ENCODE measurements around the gene CERS1.

CERS1 gene

GRCh38 chr19:18842166-18842565 lies 53.8 kb downstream of the CERS1 start:
- no peak for ATAC-seq
- TF ChIP-seq CSDC2 (CRISPR knock-in tag; IDR thresholded peaks at IDR 0.05) (no peak), OSR1 (CRISPR knock-in tag; IDR thresholded peaks at IDR 0.05) (no peak), POU6F1 (CRISPR knock-in tag; IDR thresholded peaks at IDR 0.05; ENCODE audit: borderline replicate concordance, low read depth) (no peak), ZNF8 (CRISPR knock-in tag; IDR thresholded peaks at IDR 0.05) (no peak), PATZ1 (CRISPR knock-in tag; IDR thresholded peaks at IDR 0.05; ENCODE audit: borderline replicate concordance) (no peak), ZNF70 (CRISPR knock-in tag; IDR thresholded peaks at IDR 0.05) (no peak), PPARA (CRISPR knock-in tag; IDR thresholded peaks at IDR 0.05; ENCODE audit: borderline replicate concordance) (no peak), ZNF565 (CRISPR knock-in tag; conservative IDR thresholded peaks at IDR 0.05; ENCODE audit: low read depth) (no peak), ARNTL (CRISPR knock-in tag; IDR thresholded peaks at IDR 0.05; ENCODE audit: borderline replicate concordance, low read depth) (no peak), GLIS3 (CRISPR knock-in tag; IDR thresholded peaks at IDR 0.05) (no peak), RARB (CRISPR knock-in tag; IDR thresholded peaks at IDR 0.05) (no peak), SNAI2 (CRISPR knock-in tag; IDR thresholded peaks at IDR 0.05) (no peak), ZFP30 (CRISPR knock-in tag; IDR thresholded peaks at IDR 0.05) (no peak), ZC3H10 (CRISPR knock-in tag; IDR thresholded peaks at IDR 0.05) (no peak), BACH2 (CRISPR knock-in tag; IDR thresholded peaks at IDR 0.05; ENCODE audit: borderline replicate concordance) (no peak), TOX (CRISPR knock-in tag; IDR thresholded peaks at IDR 0.05; ENCODE audit: borderline replicate concordance) (no peak)
- TF ChIP-seq, protein P1, sequence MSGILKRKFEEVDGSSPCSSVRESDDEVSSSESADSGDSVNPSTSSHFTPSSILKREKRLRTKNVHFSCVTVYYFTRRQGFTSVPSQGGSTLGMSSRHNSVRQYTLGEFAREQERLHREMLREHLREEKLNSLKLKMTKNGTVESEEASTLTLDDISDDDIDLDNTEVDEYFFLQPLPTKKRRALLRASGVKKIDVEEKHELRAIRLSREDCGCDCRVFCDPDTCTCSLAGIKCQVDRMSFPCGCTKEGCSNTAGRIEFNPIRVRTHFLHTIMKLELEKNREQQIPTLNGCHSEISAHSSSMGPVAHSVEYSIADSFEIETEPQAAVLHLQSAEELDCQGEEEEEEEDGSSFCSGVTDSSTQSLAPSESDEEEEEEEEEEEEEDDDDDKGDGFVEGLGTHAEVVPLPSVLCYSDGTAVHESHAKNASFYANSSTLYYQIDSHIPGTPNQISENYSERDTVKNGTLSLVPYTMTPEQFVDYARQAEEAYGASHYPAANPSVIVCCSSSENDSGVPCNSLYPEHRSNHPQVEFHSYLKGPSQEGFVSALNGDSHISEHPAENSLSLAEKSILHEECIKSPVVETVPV (CRISPR knock-in tag; IDR thresholded peaks at IDR 0.05) = no peak
- TF ChIP-seq, protein P2, sequence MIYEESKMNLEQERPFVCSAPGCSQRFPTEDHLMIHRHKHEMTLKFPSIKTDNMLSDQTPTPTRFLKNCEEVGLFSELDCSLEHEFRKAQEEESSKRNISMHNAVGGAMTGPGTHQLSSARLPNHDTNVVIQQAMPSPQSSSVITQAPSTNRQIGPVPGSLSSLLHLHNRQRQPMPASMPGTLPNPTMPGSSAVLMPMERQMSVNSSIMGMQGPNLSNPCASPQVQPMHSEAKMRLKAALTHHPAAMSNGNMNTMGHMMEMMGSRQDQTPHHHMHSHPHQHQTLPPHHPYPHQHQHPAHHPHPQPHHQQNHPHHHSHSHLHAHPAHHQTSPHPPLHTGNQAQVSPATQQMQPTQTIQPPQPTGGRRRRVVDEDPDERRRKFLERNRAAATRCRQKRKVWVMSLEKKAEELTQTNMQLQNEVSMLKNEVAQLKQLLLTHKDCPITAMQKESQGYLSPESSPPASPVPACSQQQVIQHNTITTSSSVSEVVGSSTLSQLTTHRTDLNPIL (CRISPR knock-in tag; IDR thresholded peaks at IDR 0.05; ENCODE audit: low read depth) = no peak
- TF ChIP-seq, protein P3, sequence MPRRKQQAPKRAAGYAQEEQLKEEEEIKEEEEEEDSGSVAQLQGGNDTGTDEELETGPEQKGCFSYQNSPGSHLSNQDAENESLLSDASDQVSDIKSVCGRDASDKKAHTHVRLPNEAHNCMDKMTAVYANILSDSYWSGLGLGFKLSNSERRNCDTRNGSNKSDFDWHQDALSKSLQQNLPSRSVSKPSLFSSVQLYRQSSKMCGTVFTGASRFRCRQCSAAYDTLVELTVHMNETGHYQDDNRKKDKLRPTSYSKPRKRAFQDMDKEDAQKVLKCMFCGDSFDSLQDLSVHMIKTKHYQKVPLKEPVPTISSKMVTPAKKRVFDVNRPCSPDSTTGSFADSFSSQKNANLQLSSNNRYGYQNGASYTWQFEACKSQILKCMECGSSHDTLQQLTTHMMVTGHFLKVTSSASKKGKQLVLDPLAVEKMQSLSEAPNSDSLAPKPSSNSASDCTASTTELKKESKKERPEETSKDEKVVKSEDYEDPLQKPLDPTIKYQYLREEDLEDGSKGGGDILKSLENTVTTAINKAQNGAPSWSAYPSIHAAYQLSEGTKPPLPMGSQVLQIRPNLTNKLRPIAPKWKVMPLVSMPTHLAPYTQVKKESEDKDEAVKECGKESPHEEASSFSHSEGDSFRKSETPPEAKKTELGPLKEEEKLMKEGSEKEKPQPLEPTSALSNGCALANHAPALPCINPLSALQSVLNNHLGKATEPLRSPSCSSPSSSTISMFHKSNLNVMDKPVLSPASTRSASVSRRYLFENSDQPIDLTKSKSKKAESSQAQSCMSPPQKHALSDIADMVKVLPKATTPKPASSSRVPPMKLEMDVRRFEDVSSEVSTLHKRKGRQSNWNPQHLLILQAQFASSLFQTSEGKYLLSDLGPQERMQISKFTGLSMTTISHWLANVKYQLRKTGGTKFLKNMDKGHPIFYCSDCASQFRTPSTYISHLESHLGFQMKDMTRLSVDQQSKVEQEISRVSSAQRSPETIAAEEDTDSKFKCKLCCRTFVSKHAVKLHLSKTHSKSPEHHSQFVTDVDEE (CRISPR knock-in tag; IDR thresholded peaks at IDR 0.05) = no peak

DNA sequence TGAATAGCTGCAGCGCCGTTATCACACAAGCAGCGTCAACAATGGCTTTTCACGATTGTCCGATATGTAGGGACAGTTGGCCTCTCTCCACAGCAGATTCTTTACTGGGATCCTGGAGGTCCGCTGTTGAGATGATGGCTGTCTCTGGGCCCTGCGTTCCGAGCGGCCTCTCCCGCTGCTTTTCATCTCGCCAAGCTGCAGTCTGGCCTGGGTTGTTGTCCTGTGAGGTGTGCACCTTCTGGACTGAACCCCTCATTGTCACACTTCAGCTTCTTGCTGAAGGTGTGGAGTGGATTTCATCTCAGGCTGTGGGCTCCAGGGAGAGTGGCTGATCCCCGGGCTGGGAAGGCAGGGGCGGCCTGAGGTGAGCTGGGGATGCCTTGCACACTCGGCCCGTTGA lies 54.6 kb downstream of the CERS1 start:
- ATAC-seq = no peak

More for the DNA sequence above, 54.6 kb downstream of the CERS1 start:
- TF ChIP-seq ARNTL (CRISPR knock-in tag; IDR thresholded peaks at IDR 0.05; ENCODE audit: borderline replicate concordance, low read depth) = no peak
- no peak for TF ChIP-seq GLIS3 (CRISPR knock-in tag; IDR thresholded peaks at IDR 0.05)
- TF ChIP-seq, protein P2 (CRISPR knock-in tag; IDR thresholded peaks at IDR 0.05; ENCODE audit: low read depth) = no peak
- TF ChIP-seq ZNF8 (CRISPR knock-in tag; IDR thresholded peaks at IDR 0.05) = no peak
- no peak for TF ChIP-seq ZNF565 (CRISPR knock-in tag; conservative IDR thresholded peaks at IDR 0.05; ENCODE audit: low read depth)
- no peak for TF ChIP-seq PPARA (CRISPR knock-in tag; IDR thresholded peaks at IDR 0.05; ENCODE audit: borderline replicate concordance)
